ENCODE data around the gene YJEFN3. TPM values are rescaled to one million over a fixed set of nuclear protein-coding genes. Genes with fewer than 3 reads are reported as not detected.
A peak's percentile ranks its signal among the peaks of the same experiment; 100 is the strongest.

Gene YJEFN3
- total RNA-seq, 1 donor: 0.43 TPM

GRCh38 chr19:19554074-19555023, 25.6 kb downstream of the YJEFN3 start:
- peak; percentile 74 for TF ChIP-seq CTCF (IDR thresholded peaks at IDR 0.05; ENCODE audit: insufficient read depth, low read depth, low read length)
- DNase-seq (ENCODE audit: low read depth): peak; percentile 30
- H3K4me3 ChIP-seq (ENCODE audit: low read depth, low read length): no peak overlapping the region

GRCh38 chr19:19558055-19558454, 29.3 kb downstream of the YJEFN3 start:
- DNase-seq (ENCODE audit: low read depth): no peak
- TF ChIP-seq CTCF (IDR thresholded peaks at IDR 0.05; ENCODE audit: insufficient read depth, low read depth, low read length): no peak
- no peak overlapping the region for H3K4me3 ChIP-seq (ENCODE audit: low read depth, low read length)

DNA sequence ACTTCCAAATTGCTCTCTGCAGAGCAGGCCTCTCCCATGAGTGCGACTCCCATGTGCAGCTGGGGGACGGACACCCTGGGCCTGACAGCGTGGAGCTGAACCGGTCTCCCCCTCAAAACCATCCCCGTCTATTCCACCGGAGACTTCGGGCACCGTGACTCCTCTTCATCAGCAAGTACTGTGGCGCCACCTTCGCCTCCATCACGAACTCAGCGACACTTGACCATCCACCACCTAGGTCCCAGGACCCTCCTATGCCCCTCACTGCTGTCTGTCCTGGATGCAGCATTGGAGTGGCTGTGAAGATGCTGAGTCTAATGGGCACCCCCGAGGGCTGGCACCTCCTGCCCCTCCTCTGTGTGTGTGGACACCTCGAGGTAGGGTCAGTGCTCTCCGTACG, 29.9 kb downstream of the YJEFN3 start:
- no peak for DNase-seq (ENCODE audit: low read depth)
- no peak for TF ChIP-seq CTCF (IDR thresholded peaks at IDR 0.05; ENCODE audit: insufficient read depth, low read depth, low read length)

DNA sequence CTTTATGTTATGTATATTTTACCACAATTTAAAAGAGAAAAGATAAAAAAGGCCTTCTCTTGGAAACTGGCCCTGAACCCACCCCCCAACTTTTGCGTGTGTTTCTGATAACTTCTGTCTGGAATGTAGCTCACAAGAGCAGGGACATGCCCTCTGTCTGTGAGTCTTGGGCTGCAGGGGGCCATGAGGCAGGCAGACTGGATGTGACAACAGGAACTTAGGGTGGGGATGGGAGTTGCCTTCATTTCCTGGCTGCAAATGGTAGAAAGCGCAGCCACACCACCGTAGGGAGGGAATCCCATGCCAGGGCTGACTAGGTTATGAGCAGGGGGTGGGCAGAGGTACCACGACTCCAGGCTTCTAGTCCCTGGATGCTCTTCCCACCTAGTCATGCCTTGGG, 31.2 kb downstream of the YJEFN3 start:
- H3K4me3 ChIP-seq (ENCODE audit: low read depth, low read length): no peak overlapping the region
- DNase-seq (ENCODE audit: low read depth): no peak
- TF ChIP-seq CTCF (IDR thresholded peaks at IDR 0.05; ENCODE audit: insufficient read depth, low read depth, low read length): no peak

More for the DNA sequence above, 29.9 kb downstream of the YJEFN3 start:
- H3K4me3 ChIP-seq (ENCODE audit: low read depth, low read length): no peak overlapping the region

DNA sequence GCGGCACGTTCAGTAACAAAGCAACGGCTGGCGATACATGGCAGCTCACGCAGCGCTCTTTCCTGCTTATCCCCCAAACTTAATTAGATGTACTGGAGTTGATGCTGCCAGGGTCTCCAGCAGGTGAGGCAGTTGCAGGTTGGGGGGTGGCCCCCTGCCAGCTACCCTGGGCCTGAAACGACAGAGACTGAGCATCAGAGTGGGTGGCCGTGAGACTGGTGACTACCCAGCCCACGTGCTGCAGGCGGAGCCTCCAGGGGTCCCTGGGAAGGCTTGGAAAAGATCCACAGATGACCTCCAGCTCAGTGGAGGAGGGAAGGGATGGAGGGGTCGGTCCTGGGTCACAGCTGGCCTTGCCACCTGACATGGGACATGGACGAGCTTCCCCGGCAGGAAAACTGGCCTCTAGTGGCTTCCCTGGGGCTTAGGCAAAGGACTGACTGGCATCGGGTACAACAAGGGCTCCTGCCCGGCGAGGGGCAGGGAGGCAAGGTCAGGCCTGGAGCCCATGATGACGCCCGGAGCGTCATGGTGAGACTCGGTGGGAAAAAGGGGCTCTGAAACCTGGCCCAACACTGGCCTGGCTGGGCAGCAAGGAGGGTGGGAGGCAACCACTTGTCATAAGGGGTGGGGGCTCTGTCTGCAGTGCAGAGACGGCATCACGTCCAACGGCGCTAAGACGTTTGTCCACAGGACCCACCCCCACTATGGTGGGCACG, 33.4 kb downstream of the YJEFN3 start:
- DNase-seq (ENCODE audit: low read depth): no peak
- no peak overlapping the region for H3K4me3 ChIP-seq (ENCODE audit: low read depth, low read length)
- no peak for TF ChIP-seq CTCF (IDR thresholded peaks at IDR 0.05; ENCODE audit: insufficient read depth, low read depth, low read length)

DNA sequence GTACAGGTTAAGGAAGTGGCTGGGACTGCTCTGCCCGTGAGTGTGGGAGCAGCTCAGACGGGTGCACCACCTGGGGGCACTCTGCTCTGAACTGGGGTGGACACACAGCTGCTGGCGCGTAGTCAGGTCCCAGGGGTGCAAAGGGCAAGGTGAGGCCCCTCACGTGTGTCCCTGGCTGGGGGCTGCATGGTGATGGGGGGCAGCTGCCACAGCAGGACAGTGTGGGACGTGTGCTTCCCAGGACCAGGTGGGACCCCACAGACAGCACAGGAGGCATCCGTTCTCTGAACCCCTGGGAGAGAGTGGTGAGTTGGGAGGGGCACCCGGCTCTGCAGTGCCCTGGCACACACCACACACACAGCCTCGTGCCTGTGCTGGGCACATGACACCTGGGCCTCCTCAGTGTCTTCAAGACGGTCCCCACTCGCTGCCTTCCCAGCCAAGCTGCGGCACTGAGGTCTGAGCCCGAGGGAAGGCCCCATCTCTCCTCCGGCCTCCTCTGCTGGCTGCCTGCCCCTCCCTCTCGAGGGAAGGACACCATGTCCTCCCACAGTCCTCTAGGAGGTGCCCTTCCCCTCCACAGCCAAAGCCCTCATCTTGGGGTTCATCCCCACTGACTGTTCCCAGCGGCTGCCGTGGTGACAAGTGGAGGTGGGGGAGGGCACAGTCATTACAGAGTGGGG, 34.1 kb downstream of the YJEFN3 start:
- no peak overlapping the region for H3K4me3 ChIP-seq (ENCODE audit: low read depth, low read length)
- no peak for DNase-seq (ENCODE audit: low read depth)
- no peak for TF ChIP-seq CTCF (IDR thresholded peaks at IDR 0.05; ENCODE audit: insufficient read depth, low read depth, low read length)
